ENCODE data around the gene L3MBTL4.
"Not testable (repeated sequence)": the region's sequence is repeated elsewhere in the genome, so short reads cannot be mapped to it uniquely, and the experiment has no call there.

GRCh38 chr18:6408543-6408942 lies 6.2 kb downstream of the L3MBTL4 start:
- TF ChIP-seq KDM1A (IDR thresholded peaks at IDR 0.05; ENCODE audit: borderline replicate concordance); ZZZ3 (IDR thresholded peaks at IDR 0.05; ENCODE audit: control insufficient read depth, insufficient read length, low read depth); EP300 (IDR thresholded peaks at IDR 0.05; ENCODE audit: borderline replicate concordance in 1 of 2, control insufficient read depth in 1 of 2, low read depth in 2 of 2, low read length in 2 of 2); PBX3 (IDR thresholded peaks at IDR 0.05; ENCODE audit: insufficient replicate concordance, low read depth, low read length); TCF7 (IDR thresholded peaks at IDR 0.05; ENCODE audit: borderline replicate concordance); SRF (IDR thresholded peaks at IDR 0.05; ENCODE audit: low read depth in 2 of 2, low read length in 2 of 2); ZBTB33 (IDR thresholded peaks at IDR 0.05); MEF2B (IDR thresholded peaks at IDR 0.05; ENCODE audit: partially characterized antibody, poor library complexity, severe bottlenecking); NFYB (IDR thresholded peaks at IDR 0.05; ENCODE audit: insufficient read depth, low read depth, low read length): not testable (repeated sequence)
